Central memory CD8-positive, alpha-beta T cell (primary cell): ENCODE measurements around the gene ANTXR1.
"Not testable (repeated sequence)": the region's sequence is repeated elsewhere in the genome, so short reads cannot be mapped to it uniquely, and the experiment has no call there.

Experiments used
- ATAC-seq: fragments of 150-1000 bp; cut with Tn5 transposase; replicated peaks from 2 replicates; pipeline ENCODE4 v1.10.0; 2022; ENCODE audit warnings: mild to moderate bottlenecking, moderate FRiP score, moderate number of reproducible peaks; ENCODE audit not compliant: poor library complexity, severe bottlenecking; ENCODE audit errors: extremely low read depth
- DNase-seq, 2 donors: peaks; one replicate each; pipeline ENCODE4 v3.0.0; 2021; ENCODE audit warnings: low spot score in 2 of 2
- H3K27ac Mint-ChIP-seq: one replicate; pipeline ENCODE4 v1.8.0; 2022; ENCODE audit warnings: low read depth, mild to moderate bottlenecking, moderate library complexity, mixed read lengths
- H3K27me3 Mint-ChIP-seq: one replicate; pipeline ENCODE4 v1.8.0; 2022; ENCODE audit warnings: mixed read lengths
- H3K36me3 Mint-ChIP-seq: one replicate; pipeline ENCODE4 v1.8.0; 2022; ENCODE audit warnings: mild to moderate bottlenecking, moderate library complexity, mixed read lengths; ENCODE audit not compliant: insufficient read depth
- H3K4me1 Mint-ChIP-seq: one replicate; pipeline ENCODE4 v1.8.0; 2022; ENCODE audit warnings: mixed read lengths
- H3K4me3 Mint-ChIP-seq: one replicate; pipeline ENCODE4 v1.8.0; 2022; ENCODE audit warnings: mild to moderate bottlenecking, moderate library complexity, mixed read lengths
- H3K9me3 Mint-ChIP-seq: one replicate; pipeline ENCODE4 v1.8.0; 2022; ENCODE audit warnings: mixed read lengths

ANTXR1 gene

DNA sequence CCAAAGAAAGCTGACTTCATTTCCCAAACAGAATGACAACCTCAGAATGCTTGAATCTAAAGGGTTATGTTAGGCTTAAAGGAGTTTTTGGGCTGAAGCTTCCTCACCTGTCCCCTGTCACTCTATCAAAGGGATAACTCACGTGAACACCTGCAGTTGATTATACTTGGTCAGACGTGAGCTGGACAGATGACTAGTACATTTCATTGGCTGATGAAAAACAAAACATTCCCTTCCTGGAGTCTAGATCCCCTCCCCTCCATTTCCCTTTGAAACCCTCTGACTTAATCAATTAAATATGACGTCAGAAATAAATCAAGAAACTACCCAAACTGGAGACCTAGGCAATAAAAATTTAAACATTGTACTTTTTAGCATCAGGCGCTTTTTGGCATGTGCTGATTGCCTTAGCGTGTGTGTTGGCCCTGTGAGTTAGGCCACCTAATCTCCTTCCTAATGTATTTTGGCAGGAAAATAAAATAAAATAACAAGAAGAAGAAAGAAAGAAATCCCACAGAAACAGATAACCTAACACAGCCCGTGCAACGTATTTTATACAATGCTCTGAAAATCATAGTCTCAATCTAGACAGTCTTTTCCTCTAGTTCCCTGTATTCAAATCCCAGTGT is 159.0 kb downstream of the ANTXR1 start:
- ATAC-seq, result no peak
- H3K36me3 Mint-ChIP-seq, result no peaks in the 10 kb centered on the region

DNA sequence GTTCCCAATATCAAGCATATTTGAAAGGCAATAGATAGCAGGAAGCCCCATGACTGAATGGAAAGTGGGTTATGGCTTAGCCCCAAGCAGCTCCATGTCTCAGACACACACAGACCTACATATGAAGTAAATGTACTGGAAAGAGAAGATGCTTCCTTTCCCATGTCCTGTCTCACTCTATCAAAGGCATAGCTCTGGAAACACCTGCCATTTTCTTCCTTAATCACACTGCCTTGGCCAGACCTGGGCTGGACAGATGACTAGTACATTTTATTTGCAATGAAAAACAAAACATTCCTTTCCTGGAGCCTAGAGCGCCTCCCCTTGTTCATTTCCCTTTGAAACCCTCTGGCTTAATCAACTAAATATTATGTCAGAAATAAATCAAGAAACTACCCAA is 160.7 kb downstream of the ANTXR1 start:
- Mint-ChIP-seq H3K27me3 (peaks cover 94% of the 10 kb centered on the region), H3K4me3 (no peak overlapping the region), H3K27ac (no peak overlapping the region), H3K36me3 (no peaks in the 10 kb centered on the region), H3K4me1 (no peaks in the 10 kb centered on the region), H3K9me3 (no peaks in the 10 kb centered on the region)
- DNase-seq, result no peak
- ATAC-seq, result no peak

More for the DNA sequence above, 159.0 kb downstream of the ANTXR1 start:
- H3K9me3 Mint-ChIP-seq, result no peaks in the 10 kb centered on the region
- no peak for DNase-seq
- peaks cover 94% of the 10 kb centered on the region for H3K27me3 Mint-ChIP-seq
- H3K4me3 Mint-ChIP-seq, result no peak overlapping the region
- H3K27ac Mint-ChIP-seq, result no peak overlapping the region
- H3K4me1 Mint-ChIP-seq, result no peaks in the 10 kb centered on the region

DNA sequence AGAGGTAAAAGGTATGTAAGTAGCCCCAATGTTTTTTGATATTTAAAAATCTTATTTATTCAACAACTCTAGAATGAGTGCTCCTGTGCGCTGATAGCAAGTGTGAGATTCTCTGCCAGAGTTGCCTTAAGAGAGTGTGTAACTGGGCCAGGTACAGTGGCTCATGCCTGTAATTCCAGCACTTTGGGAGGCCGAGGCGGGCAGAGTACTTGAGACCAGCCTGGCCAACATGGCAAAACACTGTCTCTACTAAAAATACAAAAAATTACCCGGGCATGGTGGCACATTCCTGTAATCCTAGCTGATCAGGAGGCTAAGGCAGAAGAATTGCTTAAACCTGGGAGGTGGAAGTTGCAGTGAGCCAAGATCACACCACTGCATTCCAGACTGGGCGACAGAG is 161.2 kb downstream of the ANTXR1 start:
- not testable (repeated sequence) for H3K27ac Mint-ChIP-seq, DNase-seq, H3K4me1 Mint-ChIP-seq, ATAC-seq, H3K4me3 Mint-ChIP-seq, H3K36me3 Mint-ChIP-seq, H3K9me3 Mint-ChIP-seq
- peaks cover 89% of the 10 kb centered on the region for H3K27me3 Mint-ChIP-seq

DNA sequence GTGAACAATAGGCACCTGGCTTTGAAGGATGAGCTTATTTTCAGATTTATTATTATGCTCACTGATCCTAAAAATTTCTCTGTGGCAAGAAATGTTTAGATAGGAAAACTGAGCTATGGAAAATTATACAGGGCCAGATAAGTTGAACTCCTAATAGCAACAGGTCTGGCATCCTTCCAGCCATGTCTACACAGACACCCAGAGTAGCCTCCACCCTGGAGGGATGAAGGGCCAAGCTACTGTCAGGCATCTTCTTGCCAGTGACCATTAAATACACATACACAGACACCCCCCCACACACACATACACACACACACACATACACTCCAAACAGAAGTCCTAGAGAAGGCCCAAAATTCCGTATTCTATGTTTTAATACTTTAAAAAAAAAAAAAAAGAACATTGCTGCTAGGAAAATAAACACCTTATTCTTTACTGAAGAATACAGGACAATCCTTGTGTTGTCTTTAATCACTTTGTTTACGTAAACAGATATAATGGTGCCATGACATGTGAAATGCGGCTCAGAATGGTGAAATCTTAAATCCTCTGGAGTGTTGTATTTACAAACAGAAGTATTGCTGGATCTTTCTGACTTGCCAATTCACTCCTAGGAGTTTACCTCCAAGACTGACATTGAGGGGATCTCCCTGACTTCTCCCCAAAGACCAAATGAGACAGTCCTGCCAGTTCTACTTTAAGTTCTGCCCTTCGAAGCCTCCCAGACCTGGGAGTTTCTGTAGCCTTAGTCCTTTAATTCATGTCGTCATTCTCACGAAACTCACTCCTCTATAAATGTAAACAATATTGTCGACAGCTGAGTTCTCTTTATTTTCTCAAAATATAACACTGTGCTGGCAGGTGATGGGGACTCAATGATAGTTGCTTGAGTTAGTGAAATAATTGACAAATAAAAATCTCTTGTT is 163.1 kb downstream of the ANTXR1 start:
- ATAC-seq, result no peak
- H3K4me3 Mint-ChIP-seq, result no peak overlapping the region

DNA sequence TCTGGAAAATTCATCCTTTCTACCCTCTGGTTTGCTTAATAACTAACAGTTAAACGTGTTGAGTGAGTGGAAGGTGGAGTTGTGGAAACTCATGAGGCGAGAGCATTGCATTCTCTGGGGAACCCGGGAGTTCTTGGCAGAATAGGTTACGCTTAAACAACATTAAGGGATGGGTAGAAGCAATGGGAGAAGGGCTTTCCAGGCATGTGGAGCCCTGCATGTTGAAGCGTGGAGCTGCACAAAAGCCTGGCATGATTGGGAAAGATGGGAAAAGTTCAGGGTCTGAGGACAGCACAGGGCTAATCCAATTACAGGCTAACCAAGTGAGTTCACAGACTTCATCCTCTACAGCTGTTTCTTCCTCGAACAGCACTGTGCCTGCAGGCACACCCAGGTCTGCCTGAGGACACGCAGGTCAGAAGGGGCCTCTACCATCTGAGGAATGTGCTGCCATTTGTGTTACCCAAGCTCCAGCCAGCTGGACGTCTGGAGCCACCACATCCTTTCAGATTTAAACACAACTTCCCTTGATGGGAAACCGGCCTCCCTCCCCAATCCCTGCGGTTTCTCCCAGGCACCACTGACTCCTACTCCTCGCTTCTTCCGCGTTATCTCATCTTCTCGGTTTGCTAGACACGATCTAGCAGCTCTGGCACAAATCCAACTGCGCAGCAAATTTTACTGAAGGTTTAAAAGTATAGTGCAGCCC is 164.2 kb downstream of the ANTXR1 start:
- DNase-seq, result no peak
- Mint-ChIP-seq H3K4me3 (no peak overlapping the region), H3K9me3 (no peaks in the 10 kb centered on the region), H3K36me3 (no peaks in the 10 kb centered on the region), H3K27ac (no peak overlapping the region), H3K27me3 (peaks cover 85% of the 10 kb centered on the region), H3K4me1 (no peaks in the 10 kb centered on the region)
- no peak for ATAC-seq

More for the DNA sequence above, 163.1 kb downstream of the ANTXR1 start:
- Mint-ChIP-seq H3K27ac (no peak overlapping the region), H3K4me1 (no peaks in the 10 kb centered on the region), H3K36me3 (no peaks in the 10 kb centered on the region), H3K27me3 (peaks cover 84% of the 10 kb centered on the region), H3K9me3 (no peaks in the 10 kb centered on the region)
- DNase-seq, result no peak

DNA sequence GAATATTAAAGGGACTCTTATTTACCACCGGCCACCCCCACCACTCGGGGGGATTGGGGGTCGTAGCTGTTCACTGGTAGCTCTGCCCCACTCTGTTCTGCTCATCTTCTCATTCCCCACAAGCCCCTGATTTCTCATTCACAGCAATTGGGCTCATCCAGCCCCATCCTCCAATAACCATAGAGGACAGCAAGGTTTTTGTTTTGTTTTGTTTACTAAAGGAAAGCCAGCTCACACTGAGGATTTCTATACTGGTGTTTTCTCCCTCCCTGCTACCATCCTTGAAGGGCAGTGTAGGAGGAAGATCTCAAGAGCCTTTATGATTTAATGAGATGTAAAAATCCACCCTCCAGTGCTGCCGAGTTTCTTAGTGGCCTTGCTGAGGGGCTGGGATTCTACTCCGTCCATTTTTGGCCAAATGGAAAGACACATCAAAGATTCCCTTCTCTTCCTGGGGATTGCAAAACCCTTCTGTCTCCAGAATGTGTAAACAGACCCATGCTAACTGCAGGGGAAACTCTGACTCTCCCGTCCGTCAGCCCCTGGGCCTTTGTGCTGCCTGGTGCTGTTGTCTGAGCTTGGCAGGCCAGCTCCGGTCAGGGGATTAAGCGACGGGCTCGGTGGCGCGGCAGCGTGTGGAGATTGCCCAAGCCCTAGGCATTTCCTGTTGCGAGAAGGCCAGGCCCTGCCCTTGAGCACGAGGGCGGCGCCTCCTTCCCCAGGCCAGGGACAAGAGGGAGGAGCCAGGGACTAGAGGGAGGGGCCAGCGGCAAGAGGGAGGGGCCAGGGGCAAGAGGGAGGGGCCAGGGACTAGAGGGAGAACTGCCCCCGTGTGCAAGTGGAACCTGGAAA is 165.0 kb downstream of the ANTXR1 start:
- no peak for ATAC-seq
- H3K4me1 Mint-ChIP-seq, result no peaks in the 10 kb centered on the region
- no peaks in the 10 kb centered on the region for H3K36me3 Mint-ChIP-seq
- no peak overlapping the region for H3K4me3 Mint-ChIP-seq
- peaks cover 81% of the 10 kb centered on the region for H3K27me3 Mint-ChIP-seq
- H3K27ac Mint-ChIP-seq, result no peak overlapping the region
- no peaks in the 10 kb centered on the region for H3K9me3 Mint-ChIP-seq
- DNase-seq, result no peak

DNA sequence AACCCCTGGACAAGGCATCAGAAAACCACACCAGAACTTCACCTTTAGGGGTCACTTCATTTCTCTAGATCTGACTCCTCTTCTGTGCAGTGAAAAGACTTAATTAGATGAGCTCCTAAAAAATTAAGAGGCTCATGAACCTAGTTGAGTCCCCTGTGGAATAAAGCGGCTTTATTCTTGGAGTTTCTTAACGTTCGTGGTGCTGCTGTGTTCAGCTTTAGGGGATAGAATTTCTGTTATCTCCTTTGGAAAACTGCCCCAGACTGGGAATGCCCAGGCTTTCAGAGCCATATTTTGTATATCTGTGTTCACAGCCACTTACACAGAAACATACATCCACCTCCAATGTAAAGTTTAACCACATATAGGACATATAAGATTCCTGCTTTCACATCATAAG is 165.8 kb downstream of the ANTXR1 start:
- DNase-seq (no peak), ATAC-seq (no peak)
- no peaks in the 10 kb centered on the region for H3K9me3 Mint-ChIP-seq
- no peak overlapping the region for H3K4me3 Mint-ChIP-seq
- no peak overlapping the region for H3K27ac Mint-ChIP-seq
- peaks cover 74% of the 10 kb centered on the region for H3K27me3 Mint-ChIP-seq
- no peaks in the 10 kb centered on the region for H3K4me1 Mint-ChIP-seq
- H3K36me3 Mint-ChIP-seq, result no peaks in the 10 kb centered on the region

DNA sequence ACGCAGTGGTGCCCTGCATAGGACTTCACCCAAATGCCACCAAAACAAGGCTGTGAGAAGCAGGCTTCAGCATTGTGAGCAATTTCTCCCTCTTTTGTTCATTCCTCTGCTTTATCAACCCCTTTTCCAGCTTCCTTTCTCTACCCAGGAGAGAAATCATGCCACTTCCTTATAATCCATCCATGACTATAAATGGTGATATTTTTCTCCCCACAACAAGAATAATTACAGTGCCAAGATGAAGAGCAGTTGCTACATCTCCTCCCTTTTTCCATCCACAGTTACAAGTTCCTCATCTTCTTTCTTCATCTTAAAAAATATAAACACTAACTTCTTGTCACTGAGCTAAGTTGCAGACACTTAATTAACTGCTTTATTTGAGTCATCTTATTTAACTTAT is 167.2 kb downstream of the ANTXR1 start:
- H3K9me3 Mint-ChIP-seq, result no peaks in the 10 kb centered on the region
- ATAC-seq, result no peak
- H3K4me3 Mint-ChIP-seq, result no peak overlapping the region
- DNase-seq, result no peak
- H3K27me3 Mint-ChIP-seq, result peaks cover 59% of the 10 kb centered on the region
- no peaks in the 10 kb centered on the region for H3K4me1 Mint-ChIP-seq
- H3K36me3 Mint-ChIP-seq, result no peaks in the 10 kb centered on the region
- H3K27ac Mint-ChIP-seq, result no peak overlapping the region

DNA sequence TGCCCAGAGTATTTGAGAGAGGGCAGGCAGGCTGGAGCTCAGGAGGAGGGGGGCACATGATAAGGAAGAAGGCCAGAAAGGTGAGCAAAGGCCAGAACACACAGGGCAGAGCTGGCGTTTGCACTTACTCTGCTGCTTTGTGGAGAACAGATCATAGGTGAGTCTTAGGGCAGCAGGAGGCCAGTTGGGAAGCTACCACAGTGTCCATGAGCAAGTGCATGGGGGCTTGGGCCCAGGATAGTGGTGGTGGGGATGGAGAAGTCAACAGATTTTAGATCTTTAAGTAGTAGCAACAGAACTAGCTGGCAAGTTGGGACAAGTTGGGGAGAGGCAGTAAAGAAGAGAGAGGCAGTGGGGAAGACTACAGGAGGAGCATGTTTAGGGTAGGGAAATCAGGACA is 168.0 kb downstream of the ANTXR1 start:
- Mint-ChIP-seq H3K4me1 (no peaks in the 10 kb centered on the region), H3K4me3 (no peak overlapping the region), H3K9me3 (no peaks in the 10 kb centered on the region), H3K27ac (no peak overlapping the region), H3K36me3 (no peaks in the 10 kb centered on the region), H3K27me3 (peaks cover 53% of the 10 kb centered on the region)
- ATAC-seq (no peak), DNase-seq (no peak)

DNA sequence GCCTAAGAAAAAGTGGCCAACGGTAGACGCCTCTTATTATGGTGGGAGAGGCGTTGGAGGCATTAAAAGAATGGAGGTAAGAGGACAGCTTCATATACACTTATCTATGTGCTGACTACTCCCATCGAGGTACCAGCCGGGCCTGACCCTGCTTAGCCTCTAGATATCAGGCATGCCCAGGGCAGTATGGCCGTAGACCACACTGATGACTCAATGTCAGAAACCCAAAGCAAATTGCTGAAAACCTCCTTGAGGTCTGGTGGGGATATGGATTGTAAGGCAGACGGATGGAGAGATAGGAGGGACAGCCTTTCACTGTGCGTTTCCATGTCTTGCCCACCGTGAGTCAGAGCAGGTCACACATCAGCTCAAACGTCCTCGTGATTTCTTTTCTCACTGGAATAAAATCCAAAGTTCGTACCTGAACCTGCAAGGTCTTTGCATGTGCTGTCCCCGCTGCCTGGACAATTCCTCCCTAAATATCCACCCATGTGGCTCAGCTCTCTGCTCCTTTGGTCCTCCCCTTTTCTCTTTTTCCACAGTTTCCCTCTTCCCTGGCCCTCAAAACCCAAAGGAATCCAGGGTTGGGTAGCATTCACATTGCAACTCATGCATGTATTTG is 168.9 kb downstream of the ANTXR1 start:
- Mint-ChIP-seq H3K36me3 (no peaks in the 10 kb centered on the region), H3K4me1 (no peaks in the 10 kb centered on the region), H3K27ac (no peak overlapping the region), H3K27me3 (peaks cover 54% of the 10 kb centered on the region), H3K4me3 (no peak overlapping the region), H3K9me3 (no peaks in the 10 kb centered on the region)
- DNase-seq (no peak), ATAC-seq (no peak)

DNA sequence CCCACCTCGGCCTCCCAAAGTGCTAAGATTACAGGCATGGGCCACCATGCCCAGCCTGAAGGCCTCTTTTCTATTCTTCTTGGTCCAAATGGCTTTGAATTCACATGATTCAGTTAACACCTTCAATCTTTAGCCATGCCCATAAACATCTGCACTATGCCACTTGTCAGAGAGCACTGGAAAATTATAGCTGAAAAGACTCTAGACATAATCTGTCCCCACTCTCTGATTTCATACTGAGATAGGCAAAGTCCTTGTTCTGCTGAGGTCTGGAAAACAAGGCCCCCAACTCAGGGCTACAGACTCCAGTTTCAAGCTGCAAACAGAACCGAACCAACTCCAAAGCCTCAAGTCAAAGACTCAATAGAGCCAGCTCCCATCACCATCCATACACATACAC is 170.7 kb downstream of the ANTXR1 start:
- Mint-ChIP-seq H3K9me3 (no peaks in the 10 kb centered on the region), H3K27ac (no peak overlapping the region), H3K36me3 (peaks cover 2% of the 10 kb centered on the region), H3K4me3 (no peak overlapping the region), H3K27me3 (peaks cover 58% of the 10 kb centered on the region), H3K4me1 (no peaks in the 10 kb centered on the region)
- DNase-seq (no peak), ATAC-seq (no peak)

DNA sequence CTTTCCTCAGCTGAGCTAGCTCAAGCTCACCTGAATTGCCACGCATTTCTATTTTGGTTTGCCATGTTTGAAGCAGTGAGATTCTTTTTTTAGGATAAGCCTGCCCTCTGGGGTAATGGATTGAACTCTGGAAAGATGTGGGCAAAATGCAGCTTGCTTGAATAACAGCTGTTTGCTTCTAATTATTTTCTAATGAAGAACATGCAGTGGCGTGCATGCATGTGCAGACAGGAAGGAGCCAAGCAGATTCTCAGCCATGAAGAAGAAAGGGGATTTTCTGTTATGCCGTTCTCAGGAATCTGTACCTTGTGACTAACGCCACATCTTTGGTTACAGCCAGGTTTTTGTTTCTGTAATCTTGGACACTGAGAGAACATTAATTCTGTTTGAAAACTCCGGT is 171.2 kb downstream of the ANTXR1 start:
- Mint-ChIP-seq H3K4me1 (no peaks in the 10 kb centered on the region), H3K36me3 (peaks cover 2% of the 10 kb centered on the region), H3K4me3 (no peak overlapping the region), H3K9me3 (no peaks in the 10 kb centered on the region), H3K27me3 (peaks cover 64% of the 10 kb centered on the region), H3K27ac (no peak overlapping the region)
- no peak for ATAC-seq
- DNase-seq, result no peak
